IPS-18c (cell line): ENCODE data around the gene MZT2A.
"Not testable (repeated sequence)": the region's sequence is repeated elsewhere in the genome, so short reads cannot be mapped to it uniquely, and the experiment has no call there.

Source experiments
- H3K4me3 ChIP-seq: 2 replicates; pipeline ENCODE4 v1.7.0; 2013; ENCODE audit warnings: low read depth, mild to moderate bottlenecking, low read length, moderate library complexity; ENCODE audit not compliant: insufficient read depth
- H3K9me3 ChIP-seq: one replicate; pipeline ENCODE4 v1.6.1; 2013; ENCODE audit warnings: mild to moderate bottlenecking, low read length, moderate library complexity; ENCODE audit not compliant: control insufficient read depth, insufficient read depth

Gene MZT2A

GRCh38 chr2:131504082-131504750 lies 12.0 kb upstream of the MZT2A start:
- H3K9me3 ChIP-seq, H3K4me3 ChIP-seq: not testable (repeated sequence)

DNA sequence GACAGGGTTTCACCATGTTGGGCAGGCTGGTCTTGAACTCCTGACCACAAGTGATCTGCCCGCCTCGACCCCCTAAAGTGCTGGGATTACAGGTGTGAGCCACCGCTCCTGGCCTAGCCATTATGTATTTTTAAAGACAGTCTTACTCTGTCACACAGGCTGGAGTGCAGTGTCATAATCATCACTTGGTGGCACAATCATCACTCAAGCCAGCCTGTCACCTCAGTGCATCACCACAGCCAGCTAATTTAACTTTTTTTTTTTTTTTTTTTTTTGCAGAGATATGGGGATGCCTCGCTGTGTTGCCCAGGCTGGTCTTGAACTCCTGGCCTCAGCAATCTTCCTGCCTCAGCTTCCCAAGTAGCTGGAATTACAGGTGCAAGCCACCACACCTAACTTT lies 11.4 kb upstream of the MZT2A start:
- not testable (repeated sequence) for H3K9me3 ChIP-seq

GRCh38 chr2:131498321-131498973 lies 6.2 kb upstream of the MZT2A start:
- H3K9me3 ChIP-seq, H3K4me3 ChIP-seq: not testable (repeated sequence)

More for the DNA sequence above, 11.4 kb upstream of the MZT2A start:
- not testable (repeated sequence) for H3K4me3 ChIP-seq

- H3K4me3 ChIP-seq, H3K9me3 ChIP-seq: not testable (repeated sequence)
These were observed 3.3 kb upstream of the MZT2A start for GRCh38 chr2:131495506-131495905.

DNA sequence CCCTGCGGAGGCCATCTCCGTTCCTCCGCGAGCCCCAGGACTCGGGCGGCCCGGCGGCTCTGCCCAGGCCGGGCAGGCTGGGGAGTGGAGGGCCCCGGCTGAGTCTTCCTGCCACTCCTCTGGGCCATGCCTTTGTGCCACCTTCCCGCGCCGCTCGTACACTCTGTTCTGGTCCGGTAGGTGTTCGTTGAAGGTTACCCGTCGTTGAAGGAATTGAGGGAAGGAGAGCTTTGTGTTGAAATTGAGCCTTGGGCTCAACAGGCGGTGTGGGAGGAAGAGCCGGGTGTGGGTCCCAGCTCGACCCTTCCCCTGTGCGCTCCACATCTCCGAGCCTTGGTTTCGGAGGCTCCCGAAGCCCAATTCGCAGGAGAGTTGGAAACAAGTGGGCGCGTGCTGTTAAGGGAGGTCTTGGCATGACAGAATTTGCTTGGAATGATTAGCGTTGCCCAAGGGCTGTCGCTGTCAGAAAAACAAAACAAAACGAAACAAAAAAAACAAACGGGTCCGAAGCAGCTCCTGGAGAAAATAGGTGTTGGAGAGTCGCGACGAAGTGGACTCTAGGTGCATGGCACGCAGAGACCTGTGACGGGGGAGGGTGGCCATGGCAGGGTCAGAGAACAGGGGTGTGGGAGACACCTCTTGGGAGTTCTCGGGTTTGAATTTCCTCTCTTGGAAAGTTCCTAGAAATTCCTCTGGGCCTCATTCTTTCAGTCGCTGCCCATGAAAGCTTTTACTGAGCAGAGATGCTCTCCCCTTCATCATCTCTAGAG lies 1.2 kb upstream of the MZT2A start:
- Histone ChIP-seq H3K4me3 (peak overlapping the region; percentile 79), H3K9me3 (no peaks in the 10 kb centered on the region)

DNA sequence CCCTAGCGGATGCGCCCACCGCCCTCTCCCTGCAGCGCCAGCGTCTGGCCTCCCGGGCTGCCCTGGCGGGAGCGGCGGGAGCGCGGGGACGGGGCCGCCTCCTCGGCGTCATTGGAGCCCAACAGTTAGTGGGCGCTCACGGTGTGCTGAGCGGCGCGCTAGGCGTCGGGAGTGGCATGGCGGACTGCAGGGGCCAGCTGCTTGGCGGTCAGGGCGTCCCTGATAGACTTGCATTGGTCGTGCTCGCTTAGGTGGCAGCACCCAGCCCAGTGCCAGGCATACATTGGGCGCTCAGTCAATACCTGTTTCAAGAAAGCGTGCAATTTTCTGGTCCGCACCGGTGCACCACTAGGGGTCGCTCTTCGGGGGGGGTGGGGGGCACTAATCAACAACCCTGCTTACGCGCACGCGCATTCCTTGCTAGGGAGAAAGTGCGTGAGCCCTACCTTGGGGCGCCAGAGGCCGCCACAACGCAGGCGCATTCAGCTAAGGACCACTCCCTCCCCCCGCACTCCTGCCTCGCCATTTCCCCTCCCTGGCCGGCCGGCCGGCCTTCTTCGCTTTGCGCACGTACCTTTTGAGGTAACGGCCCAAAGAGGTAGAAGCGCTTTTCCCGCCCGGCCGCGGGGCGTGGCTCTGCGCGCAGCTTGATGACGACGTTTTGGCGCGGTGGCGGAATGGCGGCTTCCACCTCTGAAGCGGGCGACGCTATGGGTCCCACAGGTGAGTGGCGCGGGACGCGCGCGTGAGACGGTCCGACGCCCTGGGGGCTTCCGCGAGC lies 411 bp upstream of the MZT2A start:
- H3K9me3 ChIP-seq = no peaks in the 10 kb centered on the region
- peak overlapping the region; percentile 79 for H3K4me3 ChIP-seq

DNA sequence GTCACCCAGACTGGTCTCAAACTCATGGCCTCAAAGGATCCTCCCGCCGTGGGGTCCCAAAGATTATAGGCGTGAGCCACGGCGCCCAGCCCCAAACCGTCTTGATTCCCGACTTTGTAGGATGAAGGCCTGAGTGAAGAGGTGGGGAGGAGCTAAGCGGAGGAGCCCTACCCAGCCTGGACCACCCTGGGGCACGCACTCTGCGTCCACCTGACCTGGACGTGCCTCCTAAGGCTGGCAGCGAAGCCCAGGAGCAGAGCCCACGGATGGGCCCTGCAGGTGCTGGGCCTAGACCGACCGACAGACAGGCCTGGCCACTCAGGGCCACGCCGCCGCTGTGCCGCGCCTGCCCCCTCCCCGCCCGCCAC lies 744 bp downstream of the MZT2A start:
- H3K4me3 ChIP-seq = peak overlapping the region; percentile 55
- not testable (repeated sequence) for H3K9me3 ChIP-seq

- peak overlapping the region; percentile 55 for H3K4me3 ChIP-seq
- H3K9me3 ChIP-seq = not testable (repeated sequence)
These were observed 1.4 kb downstream of the MZT2A start for GRCh38 chr2:131490616-131491468.

DNA sequence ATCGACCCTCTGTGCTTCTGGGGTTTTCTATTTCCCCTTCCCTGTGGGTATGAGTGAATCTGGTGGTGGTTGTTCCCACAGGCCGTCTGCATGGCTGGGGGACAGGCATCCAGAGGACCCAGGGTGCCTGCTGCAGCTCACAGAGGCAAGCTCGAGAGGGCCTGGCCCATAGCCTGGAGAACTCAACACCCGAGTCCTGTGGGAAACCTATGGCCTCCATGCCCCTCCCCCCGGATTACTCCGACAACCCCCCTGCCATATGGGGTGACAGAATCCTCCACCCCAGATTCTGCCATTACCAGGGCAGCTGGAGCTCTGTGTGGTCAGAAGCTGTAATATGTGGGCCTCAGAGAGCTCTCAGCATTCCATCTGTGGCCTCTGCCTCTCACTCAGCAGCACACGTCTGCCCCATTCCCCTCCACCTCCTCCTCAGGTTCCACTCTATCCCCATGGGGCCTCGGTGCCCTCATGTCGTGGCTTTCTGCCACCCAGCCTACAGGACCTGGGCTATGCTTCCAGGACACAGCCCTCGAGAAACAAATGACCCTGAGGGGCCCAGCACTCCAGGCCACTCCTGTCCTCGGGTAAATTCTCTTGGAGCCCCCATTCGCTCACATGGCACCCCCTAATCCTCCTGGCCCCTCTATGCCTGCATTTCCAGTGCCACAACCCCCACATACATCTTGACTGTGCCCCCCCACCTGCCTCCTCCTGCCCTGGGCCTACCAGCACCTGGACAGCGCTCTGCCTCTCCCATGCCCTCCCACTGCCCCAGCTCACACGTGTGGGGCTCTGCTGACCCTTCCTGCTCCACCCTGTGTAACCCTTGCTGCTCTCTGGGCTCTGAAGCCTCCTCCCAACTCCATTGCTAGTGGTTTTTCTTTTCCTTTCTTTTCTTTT lies 3.6 kb downstream of the MZT2A start:
- H3K4me3 ChIP-seq = no peak overlapping the region
- no peaks in the 10 kb centered on the region for H3K9me3 ChIP-seq

DNA sequence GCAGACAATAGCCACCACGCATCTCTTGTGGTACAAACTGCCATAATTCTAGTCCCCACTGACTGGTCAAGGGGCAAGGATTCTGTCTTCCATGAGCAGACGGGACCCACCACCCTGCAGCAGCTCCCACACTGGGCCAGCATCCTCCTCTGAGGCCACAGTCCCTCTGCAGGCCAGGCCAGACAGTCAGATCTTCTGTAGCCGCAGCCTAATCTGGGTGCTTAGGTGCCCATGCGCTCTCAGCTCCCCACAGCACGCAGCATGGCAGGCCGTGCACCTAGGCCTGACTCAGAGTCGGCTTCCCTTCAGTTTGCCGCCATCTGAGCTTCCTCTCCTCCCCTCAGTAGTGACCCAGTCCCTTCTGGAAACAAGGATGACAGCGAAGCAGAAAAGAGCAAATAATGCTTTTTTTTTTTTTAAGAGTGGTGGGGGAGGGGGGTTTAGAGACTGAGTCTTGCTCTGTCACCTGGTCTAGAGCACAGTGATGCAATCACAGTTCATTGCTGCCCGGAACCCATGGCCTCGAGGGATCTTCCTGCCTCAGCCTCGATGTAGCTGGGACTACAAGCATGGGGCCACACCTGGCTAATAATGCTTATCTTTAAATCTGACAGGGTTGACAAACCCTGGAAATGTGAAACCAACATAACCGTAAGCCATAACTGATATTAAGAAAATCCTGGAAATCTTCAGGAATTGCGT lies 5.8 kb downstream of the MZT2A start:
- H3K4me3 ChIP-seq, H3K9me3 ChIP-seq: not testable (repeated sequence)

GRCh38 chr2:131484906-131485460 lies 7.2 kb downstream of the MZT2A start:
- H3K4me3 ChIP-seq, H3K9me3 ChIP-seq: not testable (repeated sequence)

DNA sequence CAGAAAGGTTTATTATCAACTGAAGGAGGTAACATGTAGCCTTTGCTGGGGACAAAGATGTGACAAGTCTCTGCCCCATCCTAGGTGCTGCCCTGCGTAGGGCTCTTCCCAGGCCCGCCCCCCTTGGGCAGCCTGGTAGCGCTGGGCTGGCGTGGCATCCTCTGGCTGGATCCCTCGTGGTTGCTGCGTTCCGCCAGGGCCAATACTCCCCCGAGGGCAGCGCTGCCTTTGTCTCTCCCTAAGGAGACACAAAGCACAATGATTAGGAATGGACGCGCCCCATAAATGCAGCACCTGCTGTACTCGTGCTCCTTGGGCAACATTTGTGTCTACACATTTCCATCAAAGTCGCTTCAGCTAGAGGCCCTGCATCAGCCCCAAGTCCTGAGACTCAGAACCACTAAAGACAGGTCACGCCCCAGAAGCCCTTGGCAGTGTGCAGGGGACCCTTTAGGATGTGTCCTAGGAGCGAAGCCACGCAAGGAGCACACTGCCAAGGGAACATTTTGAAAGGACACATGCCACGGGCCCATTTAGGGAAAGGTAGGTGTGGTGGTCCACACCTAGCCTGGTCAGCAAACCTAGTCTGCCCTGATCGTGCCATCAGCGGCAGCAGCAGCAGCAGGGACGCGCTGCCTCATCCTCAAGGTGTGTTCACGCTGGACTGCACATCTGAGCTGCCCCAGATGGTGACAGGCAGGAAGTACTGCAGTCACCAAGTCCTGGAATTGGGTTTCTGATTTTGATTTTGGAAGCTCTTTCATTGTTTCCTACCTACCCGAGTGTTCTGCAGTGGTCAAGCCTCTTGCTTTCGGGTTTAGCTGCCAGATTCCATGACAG lies 8.0 kb downstream of the MZT2A start:
- not testable (repeated sequence) for H3K4me3 ChIP-seq, H3K9me3 ChIP-seq

DNA sequence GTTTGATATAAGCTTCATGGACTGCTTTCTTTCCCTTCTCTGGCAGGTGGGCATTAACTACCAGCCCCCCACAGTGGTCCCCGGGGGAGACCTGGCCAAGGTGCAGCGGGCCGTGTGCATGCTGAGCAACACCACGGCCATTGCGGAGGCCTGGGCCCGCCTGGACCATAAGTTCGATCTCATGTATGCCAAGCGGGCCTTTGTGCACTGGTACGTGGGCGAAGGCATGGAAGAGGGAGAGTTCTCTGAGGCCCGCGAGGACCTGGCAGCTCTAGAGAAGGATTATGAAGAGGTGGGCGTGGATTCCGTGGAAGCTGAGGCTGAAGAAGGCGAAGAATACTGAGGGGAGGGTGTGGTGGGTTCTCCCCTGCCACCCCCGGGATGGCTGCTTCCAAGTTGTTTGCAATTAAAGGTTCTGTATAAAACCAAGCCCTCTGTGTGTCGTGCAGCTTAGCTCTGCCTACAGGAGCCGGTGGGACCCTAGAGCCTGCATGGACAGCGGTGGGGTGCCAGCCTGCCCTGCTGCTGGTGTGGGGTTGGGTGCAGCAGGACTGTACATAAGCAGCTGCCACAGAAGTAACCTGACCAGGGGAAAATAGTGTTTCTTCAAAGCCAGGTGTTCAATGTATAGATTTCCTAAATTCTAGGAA lies 9.6 kb downstream of the MZT2A start:
- not testable (repeated sequence) for H3K4me3 ChIP-seq, H3K9me3 ChIP-seq

- H3K4me3 ChIP-seq = not testable (repeated sequence)
These were observed 11.8 kb downstream of the MZT2A start for GRCh38 chr2:131480351-131480750.

More at GRCh38 chr2:131480351-131480750, 11.8 kb downstream of the MZT2A start:
- not testable (repeated sequence) for H3K9me3 ChIP-seq
